Esophagus muscularis mucosa (tissue), 3 donors: ENCODE results near the gene TMEM250.

Experiments
- POLR2A ChIP-seq: fragments of 450-650 bp; IDR thresholded peaks from one replicate; pipeline ENCODE4 v1.6.1; 2017; ENCODE audit warnings: antibody characterized with exemption, moderate library complexity, mild to moderate bottlenecking, low read depth
- POLR2AphosphoS5 ChIP-seq, 2 donors: sonication (generic); formaldehyde crosslinking; IDR thresholded peaks; one replicate each; pipeline ENCODE4 v1.6.1; 2017; ENCODE audit warnings: antibody characterized with exemption in 2 of 2
- TF ChIP-seq, protein P1 (sequence below), 3 experiments: fragments of 200-600 bp in 2 of 3; fragments of 450-650 bp in 1 of 3; sonication (generic) in 2 of 3; IDR thresholded peaks; one replicate each; pipeline ENCODE4 v1.5.1; 2017 to 2019; ENCODE audit warnings: antibody characterized with exemption in 3 of 3, mild to moderate bottlenecking in 2 of 3, moderate library complexity in 1 of 3

DNA sequence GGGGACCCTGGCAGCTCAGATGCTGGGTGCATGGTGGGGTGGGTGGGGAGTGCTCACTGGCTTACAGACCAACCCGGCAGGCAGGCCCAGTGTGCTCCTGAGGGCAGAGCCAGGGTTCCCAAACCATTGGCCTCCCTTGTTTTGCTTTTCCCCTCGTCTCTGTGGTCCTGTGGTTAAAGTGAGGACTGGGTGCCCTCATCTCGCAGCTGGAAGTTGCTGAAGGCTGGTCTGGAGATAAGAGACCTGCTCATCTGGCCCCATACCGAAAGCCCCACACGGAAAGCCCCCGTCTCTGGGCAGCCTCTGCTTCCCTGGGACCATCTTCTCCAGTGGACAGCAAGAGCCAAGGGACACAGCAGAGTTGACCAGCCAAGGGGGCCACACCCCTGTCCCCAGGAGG is 13.8 kb downstream of the TMEM250 start:
- TF ChIP-seq, protein P1, sequence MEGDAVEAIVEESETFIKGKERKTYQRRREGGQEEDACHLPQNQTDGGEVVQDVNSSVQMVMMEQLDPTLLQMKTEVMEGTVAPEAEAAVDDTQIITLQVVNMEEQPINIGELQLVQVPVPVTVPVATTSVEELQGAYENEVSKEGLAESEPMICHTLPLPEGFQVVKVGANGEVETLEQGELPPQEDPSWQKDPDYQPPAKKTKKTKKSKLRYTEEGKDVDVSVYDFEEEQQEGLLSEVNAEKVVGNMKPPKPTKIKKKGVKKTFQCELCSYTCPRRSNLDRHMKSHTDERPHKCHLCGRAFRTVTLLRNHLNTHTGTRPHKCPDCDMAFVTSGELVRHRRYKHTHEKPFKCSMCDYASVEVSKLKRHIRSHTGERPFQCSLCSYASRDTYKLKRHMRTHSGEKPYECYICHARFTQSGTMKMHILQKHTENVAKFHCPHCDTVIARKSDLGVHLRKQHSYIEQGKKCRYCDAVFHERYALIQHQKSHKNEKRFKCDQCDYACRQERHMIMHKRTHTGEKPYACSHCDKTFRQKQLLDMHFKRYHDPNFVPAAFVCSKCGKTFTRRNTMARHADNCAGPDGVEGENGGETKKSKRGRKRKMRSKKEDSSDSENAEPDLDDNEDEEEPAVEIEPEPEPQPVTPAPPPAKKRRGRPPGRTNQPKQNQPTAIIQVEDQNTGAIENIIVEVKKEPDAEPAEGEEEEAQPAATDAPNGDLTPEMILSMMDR (IDR thresholded peaks at IDR 0.05) = no peak
- TF ChIP-seq POLR2A = no peak
- no peak for TF ChIP-seq POLR2AphosphoS5 (IDR thresholded peaks at IDR 0.05)
